GM21717 (cell line): Measurements from ENCODE around the gene CLDN2.
"Not testable (repeated sequence)": the region's sequence is repeated elsewhere in the genome, so short reads cannot be mapped to it uniquely, and the experiment has no call there.

Experiments
- ATAC-seq: cut with Tn5 transposase; IDR thresholded peaks from one replicate; pipeline ENCODE4 v1.9.1; 2021; ENCODE audit warnings: mild to moderate bottlenecking, moderate library complexity; ENCODE audit not compliant: unreplicated experiment

CLDN2 gene

GRCh38 chrX:106955004-106955772, 35.0 kb downstream of the CLDN2 start:
- ATAC-seq, result no peak

DNA sequence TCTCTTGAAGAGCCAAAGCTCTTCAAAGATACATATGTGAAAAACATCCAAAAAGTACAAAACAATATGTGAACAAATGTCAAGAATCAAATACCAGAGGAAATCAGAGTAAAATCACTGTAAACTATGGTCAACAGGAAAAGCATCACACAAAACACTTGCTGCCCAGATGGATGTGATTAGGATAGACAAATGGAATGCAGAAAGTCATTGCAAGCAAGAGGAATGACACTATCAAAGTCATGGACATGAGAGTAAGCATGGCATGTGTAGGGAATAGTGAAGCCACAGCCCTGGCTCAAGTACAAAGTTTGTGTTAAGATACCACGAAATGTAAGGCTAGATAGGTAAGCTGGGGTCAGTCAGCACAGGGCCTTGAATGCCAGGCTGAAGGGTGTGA, 37.7 kb downstream of the CLDN2 start:
- no peak for ATAC-seq

GRCh38 chrX:106959901-106960300, 39.7 kb downstream of the CLDN2 start:
- ATAC-seq, result no peak

- no peak for ATAC-seq
Observed at GRCh38 chrX:106963111-106963510, 42.9 kb downstream of the CLDN2 start.

GRCh38 chrX:106964290-106964689, 44.1 kb downstream of the CLDN2 start:
- ATAC-seq, result no peak

DNA sequence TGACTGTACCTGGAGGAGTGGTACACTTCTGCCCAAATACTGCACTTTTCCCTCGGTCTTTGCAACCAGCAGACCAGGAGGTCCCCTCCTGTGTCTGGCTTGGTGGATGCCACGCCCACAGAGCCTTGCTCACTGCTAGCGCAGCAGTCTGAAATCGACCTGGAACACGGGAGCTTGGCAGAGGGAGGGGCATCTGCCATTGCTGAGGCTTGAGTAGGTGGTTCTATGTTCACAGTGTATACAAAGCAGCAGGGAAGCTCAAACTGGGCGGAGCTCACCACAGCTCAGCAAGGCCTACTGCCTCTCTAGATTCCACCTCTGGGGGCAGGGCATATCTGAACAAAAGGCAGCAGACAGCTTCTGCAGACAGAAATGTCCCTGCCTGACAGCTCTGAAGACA, 46.3 kb downstream of the CLDN2 start:
- ATAC-seq, result not testable (repeated sequence)

- no peak for ATAC-seq
Observed at GRCh38 chrX:106972896-106973295, 52.7 kb downstream of the CLDN2 start.

DNA sequence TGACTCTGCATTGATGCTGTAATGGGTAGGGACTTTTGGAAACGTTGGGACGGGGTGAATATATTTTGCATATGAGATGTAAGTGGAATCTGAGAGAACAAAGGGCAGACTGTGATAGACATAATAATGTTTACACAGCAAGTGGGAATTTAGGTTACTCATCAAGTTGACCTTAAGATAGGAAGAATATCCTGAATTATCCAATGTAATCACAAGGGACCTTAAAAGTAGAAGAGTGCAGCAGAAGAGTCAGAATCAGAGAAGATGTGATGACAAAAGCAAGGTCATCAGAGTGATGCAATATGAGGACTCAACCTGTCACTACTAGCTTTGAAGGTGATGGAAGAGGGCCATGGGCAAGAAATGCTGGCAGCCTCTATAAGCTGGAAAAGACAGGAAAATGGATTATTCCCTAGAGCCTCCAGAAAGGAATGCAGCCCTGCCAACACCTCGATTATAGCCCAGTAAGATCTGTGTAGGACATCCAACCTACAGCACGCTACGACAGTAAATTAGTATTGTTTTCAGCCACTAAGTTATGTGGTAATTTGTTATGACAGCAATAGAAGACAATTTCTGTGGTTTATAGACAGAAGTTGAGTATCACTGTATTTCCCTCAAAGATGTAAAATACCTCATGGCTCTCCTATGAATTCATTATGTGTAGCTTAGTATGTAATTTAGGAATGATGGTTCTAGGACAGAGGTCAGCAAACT, 53.4 kb downstream of the CLDN2 start:
- no peak for ATAC-seq

- ATAC-seq, result no peak
Observed at GRCh38 chrX:106976416-106976815, 56.2 kb downstream of the CLDN2 start.
